GM12873 (cell line): Measurements from ENCODE around the gene MPP2.

ENCODE experiments used
- TF ChIP-seq, protein P1 (sequence below): IDR thresholded peaks from 2 replicates; pipeline ENCODE4 v1.5.1; 2012; ENCODE audit warnings: low read depth, mild to moderate bottlenecking, moderate library complexity, low read length, control low read depth; ENCODE audit not compliant: insufficient read depth; ENCODE audit errors: missing control alignments

The MPP2 gene, protein sequence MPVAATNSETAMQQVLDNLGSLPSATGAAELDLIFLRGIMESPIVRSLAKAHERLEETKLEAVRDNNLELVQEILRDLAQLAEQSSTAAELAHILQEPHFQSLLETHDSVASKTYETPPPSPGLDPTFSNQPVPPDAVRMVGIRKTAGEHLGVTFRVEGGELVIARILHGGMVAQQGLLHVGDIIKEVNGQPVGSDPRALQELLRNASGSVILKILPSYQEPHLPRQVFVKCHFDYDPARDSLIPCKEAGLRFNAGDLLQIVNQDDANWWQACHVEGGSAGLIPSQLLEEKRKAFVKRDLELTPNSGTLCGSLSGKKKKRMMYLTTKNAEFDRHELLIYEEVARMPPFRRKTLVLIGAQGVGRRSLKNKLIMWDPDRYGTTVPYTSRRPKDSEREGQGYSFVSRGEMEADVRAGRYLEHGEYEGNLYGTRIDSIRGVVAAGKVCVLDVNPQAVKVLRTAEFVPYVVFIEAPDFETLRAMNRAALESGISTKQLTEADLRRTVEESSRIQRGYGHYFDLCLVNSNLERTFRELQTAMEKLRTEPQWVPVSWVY

DNA sequence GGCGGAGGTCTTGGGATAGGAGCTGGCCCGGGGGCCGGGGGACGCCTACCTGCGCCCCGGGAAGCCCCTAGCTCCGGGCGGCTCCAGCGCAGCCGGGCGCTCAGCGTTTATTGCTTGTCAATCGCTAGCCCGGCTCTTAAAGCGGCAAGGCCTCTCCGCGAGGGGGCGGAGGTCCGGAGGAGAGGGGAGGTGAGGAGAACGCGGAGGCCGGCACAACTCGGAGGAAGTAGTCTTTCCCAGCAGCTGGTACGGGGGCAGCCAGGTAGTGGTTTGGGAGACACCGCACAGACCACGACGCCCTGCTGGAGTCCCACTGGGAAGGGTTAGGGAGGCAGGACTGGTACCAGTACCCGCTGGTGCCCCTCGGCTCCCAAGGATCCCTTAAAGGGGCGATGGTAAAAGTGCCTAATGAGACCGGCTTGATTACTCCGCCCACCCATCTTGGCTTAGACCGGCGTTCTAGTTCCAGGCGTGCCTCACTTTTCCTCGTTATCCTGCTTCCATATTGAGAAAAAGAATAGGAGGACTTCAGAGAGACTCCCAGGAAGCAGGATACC lies at the start of gene MPP2:
Gene MPP2 (minus strand): TSS at position 112 of the 557 bp plus-strand sequence. CDS start 3,076 bp downstream, outside the sequence.
- TF ChIP-seq, protein P1, sequence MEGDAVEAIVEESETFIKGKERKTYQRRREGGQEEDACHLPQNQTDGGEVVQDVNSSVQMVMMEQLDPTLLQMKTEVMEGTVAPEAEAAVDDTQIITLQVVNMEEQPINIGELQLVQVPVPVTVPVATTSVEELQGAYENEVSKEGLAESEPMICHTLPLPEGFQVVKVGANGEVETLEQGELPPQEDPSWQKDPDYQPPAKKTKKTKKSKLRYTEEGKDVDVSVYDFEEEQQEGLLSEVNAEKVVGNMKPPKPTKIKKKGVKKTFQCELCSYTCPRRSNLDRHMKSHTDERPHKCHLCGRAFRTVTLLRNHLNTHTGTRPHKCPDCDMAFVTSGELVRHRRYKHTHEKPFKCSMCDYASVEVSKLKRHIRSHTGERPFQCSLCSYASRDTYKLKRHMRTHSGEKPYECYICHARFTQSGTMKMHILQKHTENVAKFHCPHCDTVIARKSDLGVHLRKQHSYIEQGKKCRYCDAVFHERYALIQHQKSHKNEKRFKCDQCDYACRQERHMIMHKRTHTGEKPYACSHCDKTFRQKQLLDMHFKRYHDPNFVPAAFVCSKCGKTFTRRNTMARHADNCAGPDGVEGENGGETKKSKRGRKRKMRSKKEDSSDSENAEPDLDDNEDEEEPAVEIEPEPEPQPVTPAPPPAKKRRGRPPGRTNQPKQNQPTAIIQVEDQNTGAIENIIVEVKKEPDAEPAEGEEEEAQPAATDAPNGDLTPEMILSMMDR = peak; percentile 28

DNA sequence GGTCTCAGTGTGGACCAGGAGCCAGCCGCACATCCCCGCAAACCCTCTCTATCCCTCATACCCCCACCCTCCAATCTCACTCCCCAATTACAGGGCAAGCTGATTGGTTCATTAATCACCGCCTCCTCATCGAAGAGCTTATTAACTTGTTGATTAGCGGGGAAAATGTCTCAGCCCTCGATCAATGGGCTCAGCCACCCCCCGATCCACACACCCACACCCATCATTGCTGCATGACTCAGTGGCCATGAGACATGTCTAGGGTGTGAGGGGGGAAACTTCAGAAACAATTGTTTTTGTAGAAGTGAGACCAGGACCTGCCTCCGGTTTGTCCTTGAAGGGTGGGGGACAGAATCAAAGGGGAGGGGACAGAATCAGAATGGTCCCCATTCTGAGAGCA lies 48.9 kb upstream of the MPP2 start:
- TF ChIP-seq, protein P1 = no peak

DNA sequence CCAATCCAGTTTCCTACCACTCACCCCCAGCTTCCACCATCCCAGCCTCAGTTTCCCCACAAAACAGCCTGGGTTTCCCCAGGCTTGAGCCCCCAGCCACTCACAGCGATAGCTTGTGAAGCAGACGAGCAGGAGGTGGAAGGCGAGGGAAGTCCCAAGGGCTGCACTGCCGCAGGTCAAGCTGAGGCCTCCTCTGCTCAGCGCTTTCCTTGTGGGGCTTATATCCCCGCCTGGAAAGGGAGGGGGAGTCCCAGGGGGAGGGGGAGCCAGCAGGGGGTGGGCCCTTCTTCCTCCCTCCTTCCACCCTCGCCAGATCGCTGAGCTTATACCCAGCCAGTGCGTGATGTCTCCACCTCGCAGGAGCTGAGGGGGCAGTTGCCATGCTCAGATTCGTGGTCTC lies 46.4 kb upstream of the MPP2 start, which contains the start of gene PYY:
Gene PYY (minus strand): TSS at position 195 of the 400 bp plus-strand sequence. CDS start 457 bp downstream, outside the sequence.
- TF ChIP-seq, protein P1 = no peak

DNA sequence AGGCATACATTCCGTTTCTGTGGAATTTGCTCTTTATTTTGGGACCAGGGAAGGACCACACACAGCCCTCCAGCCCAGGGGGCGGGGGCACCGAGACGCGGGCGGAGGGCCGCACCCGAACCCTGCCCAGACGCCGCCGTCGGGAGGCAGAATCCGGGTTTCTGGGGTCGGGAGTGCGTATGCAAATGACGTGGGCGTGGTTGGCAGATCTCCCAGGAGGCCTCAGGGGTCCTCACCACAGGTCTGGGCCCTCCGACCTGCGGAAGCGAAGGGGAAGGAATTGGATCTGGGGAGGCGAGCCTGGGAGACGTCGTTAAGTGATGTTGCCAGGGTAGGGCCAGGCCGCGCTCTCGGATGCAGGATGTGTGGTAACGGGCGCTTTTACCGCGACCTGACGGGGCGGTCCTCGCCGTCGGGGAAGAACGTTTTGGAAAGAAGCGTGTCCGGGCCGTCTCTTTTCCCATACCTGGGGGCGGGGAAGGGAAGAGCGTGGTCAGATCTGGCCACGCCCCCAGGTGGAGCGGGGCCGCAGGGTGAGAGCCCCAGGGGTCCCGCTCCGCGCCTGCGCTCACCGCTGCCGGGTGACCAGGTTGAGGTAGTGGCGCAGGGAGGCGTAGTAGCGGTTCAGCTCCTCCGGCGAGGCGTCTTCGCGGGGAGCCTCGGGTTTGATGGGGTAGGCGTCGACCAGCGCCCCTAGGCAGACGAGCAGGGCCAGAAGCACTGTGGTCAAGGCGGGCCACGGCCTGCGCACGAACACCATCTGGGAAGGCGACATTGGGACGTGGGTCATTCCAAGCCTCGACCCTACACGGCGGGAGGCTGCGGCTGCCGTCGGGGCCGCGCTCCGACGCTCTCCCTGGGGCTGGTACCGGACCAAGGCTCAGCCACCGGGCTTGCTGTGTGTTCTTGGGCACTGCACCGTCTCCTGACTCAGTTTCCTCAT lies 45.7 kb upstream of the MPP2 start:
- TF ChIP-seq, protein P1 = no peak

DNA sequence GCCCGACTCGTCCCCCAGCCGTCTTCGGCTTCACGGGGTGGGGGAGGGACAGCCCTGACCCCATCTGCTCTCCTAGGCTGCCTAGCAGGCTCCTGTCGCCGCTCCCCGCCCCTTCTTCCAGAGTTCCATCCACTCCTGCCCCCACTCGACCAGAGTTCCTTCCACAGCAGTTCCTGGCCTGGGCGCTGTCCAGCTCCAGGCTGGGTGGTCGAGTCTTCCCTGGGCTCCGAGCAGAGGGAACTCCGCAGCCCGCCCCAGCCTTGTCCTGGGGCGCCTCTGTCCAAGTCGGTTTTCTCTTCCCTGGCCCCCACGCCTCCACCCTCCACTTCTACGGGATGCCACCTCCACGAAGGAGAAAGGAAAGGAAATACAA lies 45.0 kb upstream of the MPP2 start:
- TF ChIP-seq, protein P1 = no peak

DNA sequence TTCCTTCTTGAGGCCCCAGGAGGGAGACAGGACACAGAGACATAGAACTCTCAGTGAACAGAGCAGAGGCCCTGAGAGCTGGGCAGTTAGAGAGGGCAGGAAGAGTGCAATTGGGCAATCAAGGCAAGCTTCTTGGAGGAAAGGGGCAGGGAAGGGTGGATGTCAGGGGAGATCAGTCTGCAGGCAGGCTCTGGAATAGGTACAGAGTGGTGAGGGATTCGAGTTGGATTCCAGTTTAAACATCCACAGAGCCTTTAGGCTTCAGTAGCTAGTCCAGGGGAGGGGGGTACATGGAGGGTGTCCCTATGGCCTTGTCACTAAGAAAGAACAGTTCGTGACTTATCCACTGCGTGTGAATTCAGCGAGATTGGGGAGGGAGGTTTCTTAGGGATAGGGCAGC lies 44.4 kb upstream of the MPP2 start:
- TF ChIP-seq, protein P1 = no peak

DNA sequence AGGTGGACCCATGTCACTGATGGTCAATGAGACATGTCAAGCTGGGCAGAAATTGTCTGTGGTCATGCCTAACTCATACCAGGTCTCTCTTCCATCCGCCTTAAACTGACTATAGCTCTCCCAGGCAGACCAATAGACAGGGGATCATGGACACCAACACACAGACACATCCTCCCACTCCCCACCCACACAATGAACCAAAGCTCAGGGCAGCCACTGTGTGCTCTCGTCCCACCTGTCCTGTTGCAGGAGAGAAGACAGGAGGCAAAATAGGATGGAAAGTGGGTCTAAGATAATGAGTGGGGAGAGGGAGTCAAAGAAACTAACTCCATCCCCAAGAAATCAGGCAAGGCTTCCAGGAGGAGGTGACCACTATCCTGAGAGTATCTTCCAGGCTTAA lies 43.2 kb upstream of the MPP2 start:
- TF ChIP-seq, protein P1 = no peak
